Measurements from ENCODE around the gene ZNF865.

GRCh38 chr19:55590109-55590508 lies 15.3 kb upstream of the ZNF865 start:
- TF ChIP-seq SIN3A (IDR thresholded peaks at IDR 0.05; ENCODE audit: borderline replicate concordance, insufficient read depth, low read length): no peak
- TF ChIP-seq, protein P1, sequence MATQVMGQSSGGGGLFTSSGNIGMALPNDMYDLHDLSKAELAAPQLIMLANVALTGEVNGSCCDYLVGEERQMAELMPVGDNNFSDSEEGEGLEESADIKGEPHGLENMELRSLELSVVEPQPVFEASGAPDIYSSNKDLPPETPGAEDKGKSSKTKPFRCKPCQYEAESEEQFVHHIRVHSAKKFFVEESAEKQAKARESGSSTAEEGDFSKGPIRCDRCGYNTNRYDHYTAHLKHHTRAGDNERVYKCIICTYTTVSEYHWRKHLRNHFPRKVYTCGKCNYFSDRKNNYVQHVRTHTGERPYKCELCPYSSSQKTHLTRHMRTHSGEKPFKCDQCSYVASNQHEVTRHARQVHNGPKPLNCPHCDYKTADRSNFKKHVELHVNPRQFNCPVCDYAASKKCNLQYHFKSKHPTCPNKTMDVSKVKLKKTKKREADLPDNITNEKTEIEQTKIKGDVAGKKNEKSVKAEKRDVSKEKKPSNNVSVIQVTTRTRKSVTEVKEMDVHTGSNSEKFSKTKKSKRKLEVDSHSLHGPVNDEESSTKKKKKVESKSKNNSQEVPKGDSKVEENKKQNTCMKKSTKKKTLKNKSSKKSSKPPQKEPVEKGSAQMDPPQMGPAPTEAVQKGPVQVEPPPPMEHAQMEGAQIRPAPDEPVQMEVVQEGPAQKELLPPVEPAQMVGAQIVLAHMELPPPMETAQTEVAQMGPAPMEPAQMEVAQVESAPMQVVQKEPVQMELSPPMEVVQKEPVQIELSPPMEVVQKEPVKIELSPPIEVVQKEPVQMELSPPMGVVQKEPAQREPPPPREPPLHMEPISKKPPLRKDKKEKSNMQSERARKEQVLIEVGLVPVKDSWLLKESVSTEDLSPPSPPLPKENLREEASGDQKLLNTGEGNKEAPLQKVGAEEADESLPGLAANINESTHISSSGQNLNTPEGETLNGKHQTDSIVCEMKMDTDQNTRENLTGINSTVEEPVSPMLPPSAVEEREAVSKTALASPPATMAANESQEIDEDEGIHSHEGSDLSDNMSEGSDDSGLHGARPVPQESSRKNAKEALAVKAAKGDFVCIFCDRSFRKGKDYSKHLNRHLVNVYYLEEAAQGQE (IDR thresholded peaks at IDR 0.05; ENCODE audit: insufficient read depth in 1 of 2, low read depth in 2 of 2, low read length in 2 of 2): no peak
- TF ChIP-seq POLR2AphosphoS5 (IDR thresholded peaks at IDR 0.05; ENCODE audit: low read depth, low read length): no peak

Measured in PFSK-1 (cell line).